Measurements from ENCODE around the gene GP1BB. TPM values are rescaled to one million over a fixed set of nuclear protein-coding genes. Genes with fewer than 3 reads are reported as not detected.

GP1BB gene
- total and polyA plus RNA-seq, 8 donors, result 3.3 to 11.1 (median 5.4) TPM; not detected in 1

DNA sequence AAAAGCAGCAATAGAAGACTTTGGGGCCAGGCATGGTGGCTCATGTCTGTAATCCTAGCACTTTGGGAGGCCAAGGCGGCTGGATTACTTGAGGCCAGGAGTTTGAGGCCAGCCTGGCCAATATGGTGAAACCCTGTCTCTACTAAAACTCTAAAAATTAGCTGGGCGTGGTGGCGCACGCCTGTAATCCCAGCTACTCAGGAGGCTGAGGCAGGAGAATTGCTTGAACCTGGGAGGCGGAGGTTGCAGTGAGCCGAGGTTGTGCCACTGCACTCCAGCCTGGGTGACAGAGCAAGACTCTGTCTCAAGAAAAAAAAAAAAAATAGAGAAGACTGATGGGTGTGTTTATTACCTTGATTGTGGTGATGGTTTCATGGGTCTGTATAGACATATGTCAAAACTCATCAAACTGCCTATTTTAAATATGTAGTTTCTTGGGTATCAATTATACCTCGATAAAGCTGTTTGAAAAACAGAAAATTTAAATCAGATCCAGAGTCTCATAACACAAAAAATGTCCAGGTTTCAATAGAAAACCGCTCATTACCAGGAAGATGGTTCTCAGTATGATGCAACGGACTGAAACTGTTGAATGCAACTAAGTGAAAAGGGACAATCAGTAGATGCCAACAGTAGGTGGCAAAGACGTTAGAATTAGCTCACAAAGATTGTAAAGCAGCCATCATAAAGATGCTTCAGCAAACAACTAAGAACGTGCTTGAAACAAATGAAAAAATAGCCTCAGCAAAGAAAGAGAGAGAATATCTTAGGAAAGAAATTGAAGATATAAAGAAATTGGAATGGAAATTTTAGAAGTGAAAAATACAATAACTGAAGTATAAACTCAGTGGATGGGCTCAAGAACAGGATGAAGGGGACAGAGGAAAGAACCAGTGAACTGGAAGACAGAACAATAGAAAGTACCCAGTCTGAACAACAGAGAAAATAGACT is 42.2 kb upstream of the GP1BB start:
- Histone ChIP-seq H3K9me3 (no peaks in the 10 kb centered on the region), H3K27ac (no peak overlapping the region), H3K4me3 (no peak overlapping the region), H3K4me1 (no peaks in the 10 kb centered on the region), H3K27me3 (peaks cover 0 to 36% of the 10 kb centered on the region in 2 donors), H3K36me3 (no peaks in the 10 kb centered on the region)
- ATAC-seq, result no peak
- DNase-seq, result no peak
- TF ChIP-seq, protein P1, sequence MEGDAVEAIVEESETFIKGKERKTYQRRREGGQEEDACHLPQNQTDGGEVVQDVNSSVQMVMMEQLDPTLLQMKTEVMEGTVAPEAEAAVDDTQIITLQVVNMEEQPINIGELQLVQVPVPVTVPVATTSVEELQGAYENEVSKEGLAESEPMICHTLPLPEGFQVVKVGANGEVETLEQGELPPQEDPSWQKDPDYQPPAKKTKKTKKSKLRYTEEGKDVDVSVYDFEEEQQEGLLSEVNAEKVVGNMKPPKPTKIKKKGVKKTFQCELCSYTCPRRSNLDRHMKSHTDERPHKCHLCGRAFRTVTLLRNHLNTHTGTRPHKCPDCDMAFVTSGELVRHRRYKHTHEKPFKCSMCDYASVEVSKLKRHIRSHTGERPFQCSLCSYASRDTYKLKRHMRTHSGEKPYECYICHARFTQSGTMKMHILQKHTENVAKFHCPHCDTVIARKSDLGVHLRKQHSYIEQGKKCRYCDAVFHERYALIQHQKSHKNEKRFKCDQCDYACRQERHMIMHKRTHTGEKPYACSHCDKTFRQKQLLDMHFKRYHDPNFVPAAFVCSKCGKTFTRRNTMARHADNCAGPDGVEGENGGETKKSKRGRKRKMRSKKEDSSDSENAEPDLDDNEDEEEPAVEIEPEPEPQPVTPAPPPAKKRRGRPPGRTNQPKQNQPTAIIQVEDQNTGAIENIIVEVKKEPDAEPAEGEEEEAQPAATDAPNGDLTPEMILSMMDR (IDR thresholded peaks at IDR 0.05), result no peak
- intact Hi-C loops (cut with DNase I), result no loop called here

DNA sequence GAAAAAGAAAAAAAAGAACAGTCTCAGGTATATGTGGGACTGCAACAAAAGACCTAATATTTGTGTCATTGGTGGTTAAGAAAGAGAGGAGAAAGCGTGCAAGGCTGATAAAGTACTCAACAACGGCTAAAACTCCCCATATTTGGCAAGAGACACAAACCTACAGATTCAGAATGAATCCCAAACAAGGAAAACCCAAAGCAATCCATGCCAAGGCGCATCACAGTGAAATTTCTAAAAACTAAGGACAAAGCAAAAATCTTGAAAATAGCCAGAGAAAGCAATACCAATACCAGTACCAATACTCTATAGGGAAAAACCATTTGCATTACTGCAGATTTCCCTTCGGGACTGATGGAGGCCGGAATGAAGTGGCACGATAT is 41.5 kb upstream of the GP1BB start:
- no peak overlapping the region for H3K4me3 ChIP-seq
- H3K27ac ChIP-seq, result no peak overlapping the region
- H3K9me3 ChIP-seq, result no peaks in the 10 kb centered on the region
- H3K4me1 ChIP-seq, result no peaks in the 10 kb centered on the region
- DNase-seq (no peak), ATAC-seq (no peak)
- no peaks in the 10 kb centered on the region for H3K36me3 ChIP-seq
- TF ChIP-seq, protein P1 (IDR thresholded peaks at IDR 0.05), result no peak
- intact Hi-C loops (cut with DNase I), result no loop called here
- H3K27me3 ChIP-seq, result peaks cover 0 to 36% of the 10 kb centered on the region in 2 donors

DNA sequence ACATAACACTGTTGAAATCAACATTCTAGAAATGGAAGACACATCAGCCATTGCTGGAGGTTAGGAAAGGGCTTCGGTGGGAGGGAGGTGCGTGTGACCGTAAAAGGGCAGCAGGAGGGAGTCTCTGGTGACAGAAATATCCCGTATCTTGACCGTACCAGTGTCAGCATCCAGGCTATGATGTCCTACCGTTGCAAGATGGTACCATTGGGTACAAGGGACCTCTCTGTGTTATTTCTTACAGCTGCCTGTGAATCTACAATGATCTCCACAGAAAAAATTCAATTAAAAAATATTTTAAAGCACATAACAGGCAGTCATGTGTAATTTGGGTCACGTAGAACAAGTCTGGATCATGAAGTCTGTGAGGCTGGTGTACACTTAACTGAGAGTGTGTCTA is 36.4 kb upstream of the GP1BB start:
- Histone ChIP-seq H3K4me3 (no peak overlapping the region), H3K4me1 (peaks cover 0 to 17% of the 10 kb centered on the region in 2 donors), H3K9me3 (no peaks in the 10 kb centered on the region), H3K27me3 (peaks cover 0 to 51% of the 10 kb centered on the region in 2 donors), H3K36me3 (no peaks in the 10 kb centered on the region), H3K27ac (peak overlapping the region in 1 of 2 donors; percentile 71)
- no peak for ATAC-seq
- no peak for DNase-seq
- TF ChIP-seq, protein P1 (IDR thresholded peaks at IDR 0.05), result no peak
- intact Hi-C loops (cut with DNase I), result no loop called here

DNA sequence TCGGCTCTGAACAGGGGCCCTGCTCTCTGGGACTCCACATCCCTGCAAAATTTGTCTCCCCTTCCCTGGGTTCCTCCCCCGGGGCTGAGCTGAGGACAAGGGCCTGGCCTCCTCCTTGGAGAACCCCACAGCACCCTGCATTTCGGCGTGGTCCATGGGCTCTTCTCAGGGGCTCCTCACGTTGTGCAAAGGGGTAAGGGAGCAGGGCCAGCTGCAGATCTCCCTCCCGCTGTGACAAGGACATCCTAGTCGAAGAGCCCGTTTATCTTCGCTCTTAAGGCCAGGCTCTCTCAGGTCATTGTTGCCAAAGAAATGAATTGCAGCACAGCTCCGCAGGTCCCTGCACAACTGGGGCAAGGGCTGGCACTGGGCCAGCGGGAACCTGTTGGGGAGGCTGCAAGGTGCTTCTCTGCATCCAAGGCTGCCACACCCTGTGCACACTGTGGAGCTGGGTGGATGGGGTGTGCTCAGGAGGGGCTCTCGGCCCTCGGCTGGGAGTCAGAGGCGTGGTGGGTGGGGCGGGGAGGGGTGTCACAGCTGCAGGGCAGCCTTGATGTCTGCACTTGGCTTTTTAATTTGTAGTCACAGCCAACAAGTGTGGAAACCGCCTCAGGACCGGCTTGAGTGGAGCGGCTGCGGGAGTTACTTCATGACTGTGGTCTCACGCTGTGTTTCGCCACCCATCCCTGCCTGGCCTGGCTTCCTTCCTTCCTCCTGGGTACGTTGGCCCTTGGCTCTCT is 35.6 kb upstream of the GP1BB start:
- Histone ChIP-seq H3K27me3 (peaks cover 0 to 48% of the 10 kb centered on the region in 2 donors), H3K27ac (peak overlapping the region in 1 of 2 donors; percentile 71), H3K4me3 (no peak overlapping the region), H3K36me3 (no peaks in the 10 kb centered on the region), H3K9me3 (no peaks in the 10 kb centered on the region), H3K4me1 (peaks cover 0 to 17% of the 10 kb centered on the region in 2 donors)
- ATAC-seq, result peak; percentile 51
- TF ChIP-seq, protein P1 (IDR thresholded peaks at IDR 0.05), result no peak
- intact Hi-C loops (cut with DNase I), result no loop called here
- peak in 2 of 4 donors; percentile 45 to 89 for DNase-seq
